GM19395 (cell line): ENCODE measurements around the gene POLG.
A peak's percentile ranks its signal among the peaks of the same experiment; 100 is the strongest.

Experiments
- ATAC-seq: cut with Tn5 transposase; IDR thresholded peaks from one replicate; pipeline ENCODE4 v1.9.1; 2021; ENCODE audit warnings: mild to moderate bottlenecking, moderate library complexity; ENCODE audit not compliant: unreplicated experiment

POLG gene

GRCh38 chr15:89370120-89370977, 35.7 kb upstream of the POLG start:
- ATAC-seq = no peak

GRCh38 chr15:89369341-89369947, 34.8 kb upstream of the POLG start:
- no peak for ATAC-seq

GRCh38 chr15:89368566-89369223, 34.1 kb upstream of the POLG start:
- no peak for ATAC-seq

GRCh38 chr15:89367485-89368451, 33.1 kb upstream of the POLG start:
- ATAC-seq = no peak

GRCh38 chr15:89366656-89367393, 32.2 kb upstream of the POLG start:
- no peak for ATAC-seq

- no peak for ATAC-seq
Measured at GRCh38 chr15:89365462-89366065, 30.9 kb upstream of the POLG start.

- no peak for ATAC-seq
Measured at GRCh38 chr15:89364741-89365450, 30.3 kb upstream of the POLG start.

GRCh38 chr15:89364341-89364740, 29.7 kb upstream of the POLG start:
- ATAC-seq = no peak

- ATAC-seq = no peak
Measured at GRCh38 chr15:89363770-89364169, 29.1 kb upstream of the POLG start.

GRCh38 chr15:89363133-89363532, 28.5 kb upstream of the POLG start:
- no peak for ATAC-seq

GRCh38 chr15:89362203-89363101, 27.8 kb upstream of the POLG start:
- no peak for ATAC-seq

GRCh38 chr15:89361451-89362202, 27.0 kb upstream of the POLG start:
- ATAC-seq = no peak

GRCh38 chr15:89360294-89360971, 25.8 kb upstream of the POLG start:
- no peak for ATAC-seq

GRCh38 chr15:89359471-89360293, 25.1 kb upstream of the POLG start:
- no peak for ATAC-seq

GRCh38 chr15:89358755-89359439, 24.3 kb upstream of the POLG start:
- ATAC-seq = peak; percentile 90
